ENCODE data around the gene PLPPR1. TPM values are rescaled to one million over a fixed set of nuclear protein-coding genes. Genes with fewer than 3 reads are reported as not detected.

PLPPR1 gene
- total and polyA plus RNA-seq, 2 of the 4 experiments (the other 2 are of a cell fraction), result not detected

DNA sequence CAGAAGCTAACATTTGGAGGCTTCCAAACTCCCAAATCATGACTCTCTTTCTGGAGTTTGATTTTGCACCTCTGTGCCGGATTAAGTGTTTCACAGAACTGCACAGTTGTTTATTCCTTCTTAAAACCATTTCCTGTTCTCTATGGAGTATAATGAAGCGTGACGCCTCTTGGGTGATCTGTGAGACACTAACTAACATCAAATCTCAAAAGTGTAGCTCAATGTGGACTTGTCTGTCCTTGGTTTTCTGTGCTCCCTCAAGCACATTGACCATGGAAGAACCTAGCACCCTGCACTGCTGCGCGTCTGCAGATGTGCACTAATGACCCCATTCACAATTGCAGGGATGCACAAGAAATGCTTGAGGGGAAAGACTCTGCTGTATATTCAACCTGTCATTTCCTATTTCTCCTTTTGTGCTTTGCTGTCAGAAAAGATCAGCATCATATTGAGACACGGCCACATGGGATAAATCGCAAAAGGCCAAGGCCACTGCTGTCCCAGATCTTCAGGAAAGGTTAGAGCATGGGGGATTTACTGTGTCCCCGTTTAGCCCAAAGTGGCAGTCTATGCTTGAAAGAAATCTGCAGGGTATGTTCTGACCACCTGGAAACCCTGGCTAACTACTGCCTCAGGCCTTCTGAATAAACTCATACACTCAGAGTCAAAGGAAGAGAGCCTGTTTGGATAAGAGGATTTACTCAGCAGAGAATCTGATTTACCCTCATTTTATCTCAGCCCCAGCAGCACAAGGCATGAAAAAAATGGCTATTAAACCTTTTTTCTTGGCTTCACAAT lies 246.6 kb downstream of the PLPPR1 start:
- Histone ChIP-seq H3K18ac (ENCODE audit: low read depth, low read length) (no peak overlapping the region), H3K4me3 (ENCODE audit: insufficient read depth, low read depth, low read length) (no peak overlapping the region), H3K9ac (ENCODE audit: low read depth, low read length) (no peak overlapping the region), H2AK5ac (ENCODE audit: low read depth, low read length) (no peak overlapping the region), H2BK120ac (ENCODE audit: low read depth, low read length) (no peak overlapping the region), H4K20me1 (ENCODE audit: insufficient read depth, low read length) (no peaks in the 10 kb centered on the region), H3K79me1 (ENCODE audit: low read depth in 1 of 2, low read length in 2 of 2) (no peaks in the 10 kb centered on the region), H3K4me2 (ENCODE audit: low read depth, low read length) (no peak overlapping the region), H3K4me1 (ENCODE audit: control insufficient read depth, insufficient read depth, low read length) (no peaks in the 10 kb centered on the region), H2AK9ac (replicated peaks; ENCODE audit: low read depth, low read length, poor library complexity) (no peak overlapping the region), H3K56ac (ENCODE audit: extremely low read depth, insufficient read depth, low read length) (no peak overlapping the region), H3K4ac (ENCODE audit: low read depth, low read length) (no peak overlapping the region), H4K8ac (ENCODE audit: low read depth in 2 of 2, low read length in 2 of 2) (no peak overlapping the region), H3K27me3 (ENCODE audit: control insufficient read depth, insufficient read depth, low read length) (no peaks in the 10 kb centered on the region), H3K9me1 (ENCODE audit: insufficient read depth, low read length) (no peaks in the 10 kb centered on the region), H4K91ac (ENCODE audit: insufficient read depth, low read depth, low read length) (no peak overlapping the region), H3K27ac (ENCODE audit: insufficient read depth, low read length) (no peak overlapping the region), H4K5ac (ENCODE audit: low read depth, low read length) (no peak overlapping the region), H2BK15ac (ENCODE audit: low read depth, low read length) (no peak overlapping the region), H2BK5ac (ENCODE audit: low read depth, low read length, poor library complexity, severe bottlenecking) (no peak overlapping the region), H3K23ac (ENCODE audit: low read depth, low read length) (no peak overlapping the region), H3K9me3 (ENCODE audit: control insufficient read depth, insufficient read depth, low read length) (no peaks in the 10 kb centered on the region), H3K36me3 (ENCODE audit: control insufficient read depth, insufficient read depth, low read length) (no peaks in the 10 kb centered on the region), H2BK20ac (ENCODE audit: low read depth, low read length) (no peak overlapping the region), H2AFZ (replicated peaks; ENCODE audit: low read length, poor library complexity) (no peak overlapping the region), H3K14ac (replicated peaks; ENCODE audit: low read depth, low read length) (no peak overlapping the region)
- ATAC-seq (ENCODE audit: low read depth) (no peak), DNase-seq (no peak)
- dilution Hi-C loops (cut with HindIII; ENCODE audit: low sequenced_read_pairs, unreplicated experiment), result no loop called here
- no CpG with 5 or more reads among the region's 8 CpGs for WGBS, 2 experiments (ENCODE audit: extremely low coverage in 2 of 2, insufficient read length in 1 of 2)
- in situ Hi-C loops (cut with MboI; ENCODE audit: low sequenced_read_pairs), result no loop called here
- BruUV-seq (replicated peaks), result no TSS peak
- POLR2A ChIA-PET (ENCODE audit: unreplicated experiment), result no interaction called here
- TF ChIP-seq MXI1 (IDR thresholded peaks at IDR 0.05; ENCODE audit: borderline replicate concordance, low read depth, low read length) (no peak), MAFK (IDR thresholded peaks at IDR 0.05; ENCODE audit: low read depth, low read length) (no peak), SMC3 (IDR thresholded peaks at IDR 0.05; ENCODE audit: low read depth, low read length) (no peak), BHLHE40 (IDR thresholded peaks at IDR 0.05; ENCODE audit: low read depth, low read length) (no peak), FOS (IDR thresholded peaks at IDR 0.05; ENCODE audit: low read depth, low read length) (no peak), RFX5 (IDR thresholded peaks at IDR 0.05; ENCODE audit: low read depth, low read length) (no peak), NFE2L2 (IDR thresholded peaks at IDR 0.05; ENCODE audit: low read depth, low read length) (no peak), POLR2A (IDR thresholded peaks at IDR 0.05; ENCODE audit: low read depth, low read length) (no peak), CHD1 (IDR thresholded peaks at IDR 0.05; ENCODE audit: low read depth, low read length) (no peak), RAD21 (IDR thresholded peaks at IDR 0.05; ENCODE audit: low read length) (no peak), RCOR1 (IDR thresholded peaks at IDR 0.05; ENCODE audit: insufficient replicate concordance, low read length) (no peak), MAZ (IDR thresholded peaks at IDR 0.05; ENCODE audit: borderline replicate concordance, low read depth, low read length) (no peak), CEBPB (IDR thresholded peaks at IDR 0.05; ENCODE audit: low read depth, low read length) (no peak)
- TF ChIP-seq, protein P1, sequence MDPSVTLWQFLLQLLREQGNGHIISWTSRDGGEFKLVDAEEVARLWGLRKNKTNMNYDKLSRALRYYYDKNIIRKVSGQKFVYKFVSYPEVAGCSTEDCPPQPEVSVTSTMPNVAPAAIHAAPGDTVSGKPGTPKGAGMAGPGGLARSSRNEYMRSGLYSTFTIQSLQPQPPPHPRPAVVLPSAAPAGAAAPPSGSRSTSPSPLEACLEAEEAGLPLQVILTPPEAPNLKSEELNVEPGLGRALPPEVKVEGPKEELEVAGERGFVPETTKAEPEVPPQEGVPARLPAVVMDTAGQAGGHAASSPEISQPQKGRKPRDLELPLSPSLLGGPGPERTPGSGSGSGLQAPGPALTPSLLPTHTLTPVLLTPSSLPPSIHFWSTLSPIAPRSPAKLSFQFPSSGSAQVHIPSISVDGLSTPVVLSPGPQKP (IDR thresholded peaks at IDR 0.05; ENCODE audit: borderline replicate concordance, low read depth, low read length), result no peak
- CTCF ChIA-PET, result no interaction called here
- intact Hi-C loops (cut with micrococcal nuclease), result no loop called here
